Stimulated activated CD4-positive, alpha-beta T cell treated with anti-CD3 and anti-CD28 coated beads, Interleukin-15, amount 100 ng/mL, for 1 hour (primary cell): ENCODE data around the gene OR51T1.
"Not testable (repeated sequence)": the region's sequence is repeated elsewhere in the genome, so short reads cannot be mapped to it uniquely, and the experiment has no call there.

ENCODE experiments used
- DNase-seq, 2 donors: peaks; one replicate each; pipeline ENCODE4 v3.0.0-alpha.2; 2020; ENCODE audit warnings: low read depth in 1 of 2, low spot score in 1 of 2

OR51T1 gene, protein sequence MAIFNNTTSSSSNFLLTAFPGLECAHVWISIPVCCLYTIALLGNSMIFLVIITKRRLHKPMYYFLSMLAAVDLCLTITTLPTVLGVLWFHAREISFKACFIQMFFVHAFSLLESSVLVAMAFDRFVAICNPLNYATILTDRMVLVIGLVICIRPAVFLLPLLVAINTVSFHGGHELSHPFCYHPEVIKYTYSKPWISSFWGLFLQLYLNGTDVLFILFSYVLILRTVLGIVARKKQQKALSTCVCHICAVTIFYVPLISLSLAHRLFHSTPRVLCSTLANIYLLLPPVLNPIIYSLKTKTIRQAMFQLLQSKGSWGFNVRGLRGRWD

DNA sequence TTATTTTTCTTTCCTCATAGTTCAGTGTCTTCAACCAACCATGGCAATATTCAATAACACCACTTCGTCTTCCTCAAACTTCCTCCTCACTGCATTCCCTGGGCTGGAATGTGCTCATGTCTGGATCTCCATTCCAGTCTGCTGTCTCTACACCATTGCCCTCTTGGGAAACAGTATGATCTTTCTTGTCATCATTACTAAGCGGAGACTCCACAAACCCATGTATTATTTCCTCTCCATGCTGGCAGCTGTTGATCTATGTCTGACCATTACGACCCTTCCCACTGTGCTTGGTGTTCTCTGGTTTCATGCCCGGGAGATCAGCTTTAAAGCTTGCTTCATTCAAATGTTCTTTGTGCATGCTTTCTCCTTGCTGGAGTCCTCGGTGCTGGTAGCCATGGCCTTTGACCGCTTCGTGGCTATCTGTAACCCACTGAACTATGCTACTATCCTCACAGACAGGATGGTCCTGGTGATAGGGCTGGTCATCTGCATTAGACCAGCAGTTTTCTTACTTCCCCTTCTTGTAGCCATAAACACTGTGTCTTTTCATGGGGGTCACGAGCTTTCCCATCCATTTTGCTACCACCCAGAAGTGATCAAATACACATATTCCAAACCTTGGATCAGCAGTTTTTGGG, at the start of gene OR51T1:
Gene OR51T1, plus strand, starts transcription at position 41 of the 641 bp plus-strand sequence. Its CDS starts 0 bp downstream, at position 41.
- no peak for DNase-seq

DNA sequence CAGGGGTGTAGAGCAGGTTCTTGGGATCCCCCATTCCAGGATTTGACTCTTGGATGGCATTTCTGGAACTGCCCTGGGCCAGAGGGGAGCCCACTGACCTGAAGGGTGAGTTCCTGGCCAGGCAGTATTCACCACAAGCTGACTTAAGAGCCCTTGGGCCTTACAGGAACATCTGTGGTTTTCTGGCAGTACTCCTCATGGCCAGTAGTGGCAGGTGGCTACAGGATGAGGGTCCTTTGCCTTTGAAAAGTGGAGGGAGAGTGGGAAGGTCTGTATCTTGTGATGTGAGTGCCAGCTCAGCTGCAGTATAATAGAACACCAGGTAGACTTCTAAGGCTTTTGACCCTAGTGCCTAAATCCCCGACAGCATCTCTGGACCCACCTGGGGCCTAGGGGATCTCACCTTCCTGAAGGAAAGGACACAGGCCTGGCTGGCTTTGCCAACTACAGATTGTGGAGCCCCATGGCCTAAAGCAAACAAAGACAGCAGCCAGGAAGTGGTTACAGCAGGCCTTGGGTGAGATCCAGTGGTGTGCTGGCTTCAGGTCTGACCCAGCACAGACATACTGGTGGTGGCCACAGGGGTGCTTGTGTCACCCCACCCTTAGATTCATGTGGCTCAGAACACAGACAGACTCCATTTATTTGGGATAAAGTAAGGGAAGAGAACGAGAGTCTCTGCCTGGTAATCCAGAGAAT, 41.7 kb upstream of the OR51T1 start:
- DNase-seq, result no peak

DNA sequence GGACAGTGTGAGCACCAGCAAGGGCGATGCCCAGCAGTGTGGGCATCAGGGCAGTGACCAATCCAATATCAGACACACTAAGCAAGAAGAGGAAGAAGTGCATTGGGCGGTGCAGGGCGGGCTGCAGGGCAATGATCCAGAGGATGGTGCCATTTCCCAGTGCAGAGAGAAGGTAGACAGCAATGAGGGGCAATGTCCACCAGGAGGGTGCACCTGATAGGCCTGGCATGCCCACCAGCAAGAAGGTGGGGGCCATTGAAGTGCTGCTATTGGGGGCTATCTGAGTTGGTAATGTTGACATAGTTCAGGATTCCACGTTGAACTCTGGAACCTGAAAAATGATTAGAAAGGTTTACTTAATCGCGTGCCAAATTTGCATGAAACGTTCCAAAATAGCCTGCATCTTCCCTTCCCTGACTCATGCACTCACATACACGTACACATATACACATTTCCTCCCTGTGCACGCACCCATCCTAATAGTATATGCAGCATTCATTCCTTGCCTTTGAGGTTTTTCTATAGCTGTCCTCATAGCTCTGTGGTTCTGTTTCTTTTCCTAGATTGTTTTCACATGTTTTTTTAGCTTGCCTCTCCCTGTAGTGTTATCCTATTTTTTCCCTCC, 32.7 kb upstream of the OR51T1 start, which contains the start of gene OR51S1:
Gene OR51S1, minus strand, starts transcription at position 301 of the 625 bp plus-strand sequence. Its CDS starts 0 bp downstream, at position 301.
- no peak for DNase-seq

DNA sequence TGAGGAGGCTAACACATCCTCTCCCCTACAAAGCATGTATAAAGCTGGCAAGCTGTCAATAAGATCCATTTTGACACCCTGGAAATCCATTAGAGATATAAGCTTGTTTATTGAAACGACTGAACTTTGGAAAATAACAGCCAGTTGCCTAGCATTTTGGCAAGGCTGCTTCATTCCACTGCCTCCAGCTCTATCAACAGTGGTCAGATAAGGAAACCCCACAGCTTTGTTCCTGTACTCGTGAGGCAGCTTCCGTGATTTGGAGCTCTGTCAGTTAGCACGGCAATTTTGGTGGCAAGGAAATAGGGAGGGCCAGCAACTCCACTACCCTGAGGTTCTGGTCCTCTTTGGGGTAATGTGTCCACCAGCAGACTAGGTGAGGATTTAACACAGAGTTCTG, 30.7 kb upstream of the OR51T1 start:
- DNase-seq, result no peak

DNA sequence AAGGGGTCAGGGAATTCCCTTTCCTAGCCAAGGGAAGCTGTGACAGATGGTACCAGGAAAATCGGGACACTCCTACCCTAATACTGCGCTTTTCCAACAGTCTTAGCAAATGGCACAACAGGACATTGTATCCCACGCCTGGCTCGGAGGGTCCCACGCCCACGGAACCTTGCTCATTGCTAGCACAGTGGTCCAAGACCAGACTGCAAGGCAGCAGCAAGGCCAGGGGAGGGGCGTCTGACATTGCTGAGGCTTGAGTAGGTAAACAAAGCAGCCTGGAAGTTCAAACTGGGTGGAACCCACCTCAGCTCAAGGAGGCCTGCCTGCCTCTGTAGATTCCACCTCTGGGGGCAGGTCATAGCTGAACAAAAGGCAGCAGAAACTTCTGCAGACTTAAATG, 27.4 kb upstream of the OR51T1 start:
- not testable (repeated sequence) for DNase-seq

DNA sequence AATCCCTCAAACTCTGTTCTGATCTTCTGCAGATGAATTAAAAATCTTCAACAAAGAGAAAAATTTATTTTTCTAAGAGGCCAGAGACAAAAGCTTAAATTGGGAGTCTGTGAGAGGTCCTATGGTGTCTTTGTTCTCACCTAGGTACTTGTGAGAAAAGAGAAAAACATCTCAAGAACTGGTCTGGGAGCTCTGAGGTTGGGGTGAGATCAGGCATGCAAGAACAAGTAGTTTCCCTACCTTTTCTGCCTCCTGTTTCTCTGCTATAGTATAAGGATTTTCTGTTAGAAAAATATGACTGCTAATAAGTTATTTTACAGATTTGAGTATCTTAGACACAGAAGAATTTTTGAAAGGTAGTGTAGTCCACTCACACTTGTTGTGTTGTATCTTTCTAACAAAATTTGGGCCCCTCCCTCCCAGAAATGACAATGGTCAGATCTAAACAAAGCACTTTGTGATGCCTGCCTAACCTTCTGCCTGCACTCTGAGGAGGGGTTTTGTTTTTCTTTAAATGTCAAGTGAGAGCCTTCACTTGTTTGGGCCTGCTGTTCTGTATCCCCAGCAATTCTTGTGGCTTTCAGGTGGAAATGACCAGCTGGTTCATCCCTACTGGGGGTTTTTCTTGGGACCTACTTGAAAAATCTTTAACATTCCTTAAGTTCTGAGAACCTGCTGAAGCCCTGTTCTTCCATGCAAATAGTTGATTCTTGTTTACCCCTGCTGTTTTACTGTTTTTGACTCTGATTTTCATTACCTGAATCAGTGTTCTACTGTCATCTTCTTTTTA, 19.1 kb upstream of the OR51T1 start:
- DNase-seq, result no peak

DNA sequence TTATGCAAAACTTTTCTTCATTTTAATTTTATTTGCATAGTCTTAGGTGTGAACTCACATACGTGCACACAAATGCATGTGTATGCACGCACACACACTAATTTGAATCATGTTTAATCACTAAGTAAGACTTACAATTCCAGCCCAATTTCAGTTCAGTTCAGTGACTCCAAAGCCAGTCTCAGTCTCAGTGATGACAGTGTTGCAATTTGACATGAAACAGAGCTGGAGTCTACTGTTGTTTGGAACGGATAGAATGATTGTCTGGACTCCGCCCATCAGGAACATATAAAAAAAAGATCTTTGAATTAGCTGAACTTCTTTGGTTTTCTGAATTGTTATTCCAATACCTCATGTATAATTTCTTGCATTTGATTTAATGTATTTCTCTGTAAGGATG, 17.8 kb upstream of the OR51T1 start:
- DNase-seq, result no peak

DNA sequence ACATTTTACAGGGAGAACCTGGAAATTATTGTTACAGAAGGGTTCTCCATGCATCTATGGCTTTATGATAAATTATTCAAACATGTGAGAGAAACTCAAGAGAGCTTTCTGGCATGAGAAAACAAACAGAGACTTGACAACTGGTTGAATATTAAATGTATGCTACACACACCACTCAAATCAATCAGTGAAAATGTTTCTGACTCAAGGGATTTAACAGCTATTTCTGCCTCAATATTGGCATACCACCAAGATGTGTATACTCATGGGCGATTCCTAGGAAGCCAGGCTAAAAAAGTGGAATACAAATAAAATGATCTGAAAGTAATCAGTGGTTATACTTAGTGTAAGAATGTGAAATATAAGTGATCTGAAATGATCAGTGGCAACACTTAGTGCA, 15.8 kb upstream of the OR51T1 start:
- no peak for DNase-seq

DNA sequence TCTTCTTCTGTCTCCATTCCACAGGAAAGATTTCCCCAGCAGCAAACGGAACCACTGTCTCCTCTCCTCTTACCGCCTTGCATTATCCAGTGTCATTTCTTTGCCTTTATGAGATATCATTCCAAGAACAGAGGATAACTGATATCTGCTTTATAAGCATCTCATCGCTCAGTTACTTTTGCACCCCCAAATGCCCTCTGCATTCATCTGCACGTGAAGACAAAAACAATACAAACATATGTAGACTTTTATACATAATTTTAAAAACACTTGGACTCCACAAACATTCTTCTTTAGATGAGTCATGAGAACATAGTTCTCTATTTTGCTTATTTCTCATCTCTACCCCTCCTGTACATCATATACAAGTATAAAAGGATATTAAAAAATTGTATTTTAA, 512 bp upstream of the OR51T1 start:
- no peak for DNase-seq

DNA sequence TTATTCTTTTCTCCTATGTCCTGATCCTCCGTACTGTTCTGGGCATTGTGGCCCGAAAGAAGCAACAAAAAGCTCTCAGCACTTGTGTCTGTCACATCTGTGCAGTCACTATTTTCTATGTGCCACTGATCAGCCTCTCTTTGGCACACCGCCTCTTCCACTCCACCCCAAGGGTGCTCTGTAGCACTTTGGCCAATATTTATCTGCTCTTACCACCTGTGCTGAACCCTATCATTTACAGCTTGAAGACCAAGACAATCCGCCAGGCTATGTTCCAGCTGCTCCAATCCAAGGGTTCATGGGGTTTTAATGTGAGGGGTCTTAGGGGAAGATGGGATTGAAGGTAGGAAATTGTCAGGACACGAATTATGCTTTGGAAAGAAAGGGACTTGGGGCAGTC, 843 bp downstream of the OR51T1 start:
- no peak for DNase-seq

DNA sequence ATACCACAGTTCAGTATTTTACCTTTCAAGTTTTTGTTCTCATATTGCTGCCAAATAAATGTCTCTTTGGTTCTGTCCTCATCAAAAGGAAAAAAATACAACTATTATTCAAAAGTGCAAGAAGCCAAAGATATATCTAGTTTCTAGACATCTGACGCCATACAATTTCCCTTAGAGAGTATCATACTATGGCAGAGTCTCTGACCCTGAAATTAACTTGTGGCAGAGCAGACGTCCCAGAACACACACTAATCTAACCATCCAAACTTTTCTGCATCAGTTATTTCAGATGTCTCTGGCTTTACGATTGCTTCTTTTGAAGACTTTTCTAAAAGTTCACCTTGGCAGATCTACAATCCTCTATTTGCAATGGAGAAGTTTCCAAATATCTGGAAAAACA, 2.7 kb downstream of the OR51T1 start:
- DNase-seq, result no peak

DNA sequence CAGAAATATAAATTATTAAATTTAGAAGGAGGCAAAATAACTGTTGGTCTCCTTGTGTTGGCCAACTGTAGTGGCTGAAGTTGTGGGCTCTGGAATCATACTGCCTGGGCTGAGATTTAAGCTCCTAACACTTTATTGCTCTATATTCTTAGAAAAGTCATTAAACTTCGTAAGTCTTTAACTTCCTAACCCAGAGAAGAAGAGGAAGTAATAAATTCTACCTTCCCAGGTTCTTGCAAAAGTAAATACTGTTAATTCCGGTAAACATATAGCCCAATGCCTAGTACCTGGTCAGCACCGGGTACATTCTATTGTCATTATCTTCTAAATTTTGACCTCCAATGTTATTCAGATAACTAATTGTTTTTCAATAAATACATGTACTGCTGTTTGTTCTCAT, 4.5 kb downstream of the OR51T1 start:
- no peak for DNase-seq

DNA sequence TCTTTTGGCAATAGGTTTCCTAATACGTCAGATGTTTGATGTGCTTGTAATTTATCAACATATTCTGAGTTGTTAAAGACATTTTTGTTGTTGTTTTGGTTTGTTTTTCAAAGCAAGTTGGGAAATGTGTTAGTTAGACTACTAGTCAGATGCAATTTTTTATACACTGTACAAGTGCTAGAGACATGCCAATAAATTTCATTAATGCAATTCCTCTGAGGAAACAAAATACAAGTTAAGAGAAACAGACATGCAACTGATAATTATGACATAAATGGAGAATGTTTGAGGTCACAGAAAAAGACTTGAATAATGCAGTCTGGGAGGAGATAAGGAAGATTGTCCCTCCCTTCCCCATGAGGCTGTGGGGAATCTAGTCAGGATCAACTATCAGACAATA, 5.9 kb downstream of the OR51T1 start:
- no peak for DNase-seq

DNA sequence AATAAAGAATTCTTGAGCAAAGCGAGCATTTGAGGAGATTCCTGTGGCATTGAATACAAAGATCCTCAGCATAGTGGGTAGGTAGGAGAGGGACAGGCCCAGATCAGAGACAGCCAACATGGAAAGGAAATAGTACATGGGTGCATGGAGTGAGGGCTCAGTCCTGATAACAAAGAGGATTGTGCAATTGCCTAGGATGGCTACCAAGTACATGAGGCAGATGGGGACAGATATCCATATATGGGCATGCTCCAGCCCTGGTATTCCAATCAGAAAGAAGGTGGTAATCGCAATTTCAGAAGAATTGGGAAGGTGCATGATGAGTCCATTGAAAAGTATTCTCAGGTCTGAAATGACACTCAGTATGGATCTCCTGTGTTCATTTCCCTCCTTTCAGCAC, 8.6 kb downstream of the OR51T1 start:
- no peak for DNase-seq

DNA sequence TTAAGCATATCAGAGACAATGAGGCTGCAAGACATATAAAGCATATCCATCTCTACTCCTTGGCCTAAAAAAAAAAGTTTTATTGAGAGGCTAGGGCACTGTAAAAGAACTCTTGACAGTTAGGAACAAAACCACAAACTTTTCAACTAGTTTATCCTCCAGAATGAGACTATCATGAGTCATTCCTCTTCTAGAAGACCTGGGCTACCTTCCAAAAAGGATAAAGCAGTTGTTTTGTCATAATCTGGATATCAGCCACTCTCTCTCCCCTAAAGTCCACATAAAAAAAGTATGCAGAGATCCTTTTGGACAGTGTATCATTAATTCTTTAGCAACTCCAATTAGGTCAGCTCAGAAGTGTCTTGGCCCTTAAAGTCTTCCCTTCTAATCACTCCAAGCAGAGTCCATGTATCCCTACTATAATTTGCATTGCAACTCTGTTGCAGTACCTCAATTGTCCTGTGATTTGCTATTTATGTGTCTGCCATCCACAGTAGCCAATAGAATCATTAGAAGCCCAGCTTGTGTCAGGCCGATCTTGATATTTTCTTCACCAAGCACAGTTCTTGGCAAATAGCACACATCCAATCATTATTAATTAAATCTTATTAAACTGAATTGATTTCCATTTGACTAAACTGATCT, 10.4 kb downstream of the OR51T1 start:
- no peak for DNase-seq

DNA sequence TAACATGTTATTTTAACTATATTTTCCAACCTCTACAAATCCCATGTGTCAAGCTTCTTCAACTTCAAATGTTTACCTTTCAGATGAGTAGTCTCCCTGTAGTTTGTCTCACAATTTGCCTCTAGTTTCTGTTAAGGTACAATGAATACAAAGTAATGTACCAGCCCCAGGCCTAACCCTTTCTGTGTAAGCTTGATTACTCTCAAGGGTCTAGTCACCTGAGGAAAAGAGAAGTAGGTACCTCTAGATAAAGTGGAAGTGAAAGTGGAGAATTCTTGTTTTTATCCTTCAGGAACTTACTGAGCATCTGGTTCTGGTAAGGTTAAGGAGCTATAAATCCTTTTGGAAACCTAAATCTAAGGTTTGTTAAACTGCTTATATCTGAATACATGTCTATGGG, 21.8 kb downstream of the OR51T1 start, which contains the start of gene OR51A7:
Gene OR51A7, plus strand, starts transcription at position 300 of the 400 bp plus-strand sequence. CDS start 3,587 bp downstream, outside the sequence.
- DNase-seq, result no peak

DNA sequence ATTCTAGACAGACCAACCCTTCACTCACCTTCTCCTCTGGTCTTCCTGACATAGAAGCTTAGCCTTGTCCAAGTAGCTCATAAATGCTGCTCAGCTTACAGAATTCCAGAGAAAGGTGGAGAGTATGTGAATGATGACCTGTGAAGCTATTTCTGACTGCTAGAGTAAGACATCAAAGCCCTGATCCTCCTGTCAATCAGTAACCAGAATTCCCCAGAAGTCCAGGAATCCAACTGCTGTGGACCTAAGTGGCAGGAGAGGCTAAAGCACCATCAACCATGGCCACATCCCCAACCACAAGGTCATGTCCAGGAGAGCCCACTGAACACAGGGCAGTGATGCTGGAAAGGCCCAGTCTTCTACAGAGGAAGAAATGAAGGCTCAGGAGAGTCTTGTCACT, 34.9 kb downstream of the OR51T1 start:
- no peak for DNase-seq

DNA sequence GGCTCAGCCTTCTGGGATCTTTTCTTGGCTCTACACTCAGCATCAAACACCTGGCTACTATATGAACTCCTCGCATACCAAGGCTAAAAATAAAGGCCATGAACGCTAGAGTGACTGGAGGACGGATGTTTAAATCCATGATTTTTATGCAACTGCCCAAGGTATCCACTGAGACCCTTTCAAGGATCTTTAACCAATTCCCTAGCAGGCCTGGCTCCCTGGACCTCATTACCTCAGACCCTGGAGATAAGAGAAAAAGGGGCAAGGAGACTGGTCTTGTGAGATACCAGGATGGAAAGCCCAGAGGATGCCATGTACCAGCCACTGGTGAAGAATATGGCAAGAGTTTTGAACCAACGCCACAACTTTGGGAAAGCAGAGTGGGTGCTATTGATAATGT, 37.5 kb downstream of the OR51T1 start, which contains the start of gene OR51G2:
Gene OR51G2, minus strand, starts transcription at position 101 of the 400 bp plus-strand sequence. CDS start 3,687 bp downstream, outside the sequence.
- DNase-seq, result no peak

DNA sequence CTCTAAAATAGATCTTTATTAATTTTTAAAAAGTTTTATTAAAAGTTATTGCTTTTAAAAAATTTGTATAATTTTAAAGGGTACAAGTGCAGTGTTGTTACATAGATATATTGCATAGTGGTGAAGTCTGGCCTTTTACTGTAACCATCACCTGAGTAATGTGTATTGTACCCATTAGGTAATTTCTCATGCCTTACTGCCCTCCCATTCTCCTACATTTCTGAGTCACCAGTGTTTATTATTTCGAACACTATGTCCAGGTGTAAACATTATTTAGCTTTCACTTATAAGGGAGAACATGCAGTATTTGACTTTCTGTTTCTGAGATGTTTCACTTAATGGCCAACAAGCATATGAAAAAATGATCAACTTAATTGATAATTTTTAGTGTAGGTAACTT, 40.1 kb downstream of the OR51T1 start:
- DNase-seq, result no peak

DNA sequence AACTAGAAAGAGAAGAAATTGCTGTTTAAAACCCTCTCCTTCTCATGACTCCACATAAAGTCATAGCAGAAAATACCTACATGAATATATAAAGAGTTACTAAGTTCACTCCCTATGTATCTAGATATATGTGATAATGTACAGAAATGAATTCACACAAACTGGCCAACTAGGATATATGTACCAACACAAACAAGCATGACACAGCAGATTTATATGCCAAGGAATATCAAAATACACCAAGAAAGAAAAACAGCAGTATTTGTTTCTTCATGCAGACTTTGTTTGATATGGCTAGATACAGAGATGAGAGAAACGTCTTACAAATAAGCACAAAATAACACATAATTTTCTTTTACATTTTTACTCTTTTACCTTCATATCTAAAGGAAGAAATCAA, 40.6 kb downstream of the OR51T1 start:
- no peak for DNase-seq
